DMS79 (cell line): ENCODE measurements around the gene ZNF778.

ENCODE experiments used
- DNase-seq: peaks from one replicate; lab custom pipeline; 2025; lab: John Stamatoyannopoulos, UW

ZNF778 gene

GRCh38 chr16:89217388-89218191, at the start of gene ZNF778:
TSS of gene ZNF778 (plus strand) at chr16:89217703. CDS start at chr16:89221128, 3,425 bp downstream.
- peak; percentile 2 for DNase-seq

- DNase-seq, result no peak
Observed at GRCh38 chr16:89168381-89169189, 48.9 kb upstream of the ZNF778 start.

- DNase-seq, result no peak
Observed at GRCh38 chr16:89169778-89170177, 47.7 kb upstream of the ZNF778 start.

GRCh38 chr16:89170346-89171215, 46.9 kb upstream of the ZNF778 start:
- DNase-seq, result peak; percentile 45

- DNase-seq, result peak; percentile 69
Observed at GRCh38 chr16:89171216-89172170, 46.0 kb upstream of the ZNF778 start, which contains the start of gene CDH15. TSS of gene CDH15 (plus strand) at chr16:89171748. CDS start at chr16:89171832, 84 bp downstream.

- no peak for DNase-seq
Observed at GRCh38 chr16:89172171-89172527, 45.4 kb upstream of the ZNF778 start.

- no peak for DNase-seq
Observed at GRCh38 chr16:89172528-89173173, 44.9 kb upstream of the ZNF778 start.

- no peak for DNase-seq
Observed at GRCh38 chr16:89173174-89173921, 44.2 kb upstream of the ZNF778 start.

GRCh38 chr16:89174055-89174827, 43.3 kb upstream of the ZNF778 start:
- DNase-seq, result no peak

- DNase-seq, result no peak
Observed at GRCh38 chr16:89174877-89175276, 42.6 kb upstream of the ZNF778 start.

- DNase-seq, result no peak
Observed at GRCh38 chr16:89175280-89176146, 42.0 kb upstream of the ZNF778 start.

GRCh38 chr16:89176147-89176690, 41.3 kb upstream of the ZNF778 start:
- DNase-seq, result no peak

- no peak for DNase-seq
Observed at GRCh38 chr16:89176717-89177116, 40.8 kb upstream of the ZNF778 start.

GRCh38 chr16:89177501-89177900, 40.0 kb upstream of the ZNF778 start:
- no peak for DNase-seq

- DNase-seq, result no peak
Observed at GRCh38 chr16:89178453-89179147, 38.9 kb upstream of the ZNF778 start.

- DNase-seq, result no peak
Observed at GRCh38 chr16:89179148-89179484, 38.4 kb upstream of the ZNF778 start.

- no peak for DNase-seq
Observed at GRCh38 chr16:89179656-89180315, 37.7 kb upstream of the ZNF778 start.
